PC-3 (cell line): Measurements from ENCODE around the gene FASN.

ENCODE experiments used
- CTCF ChIP-seq: fragments of 300-600 bp; sonication (generic); conservative IDR thresholded peaks from 2 replicates; pipeline ENCODE4 v1.5.1; 2017; ENCODE audit warnings: antibody characterized with exemption, low read depth, mild to moderate bottlenecking, low read length
- EZH2 ChIP-seq: fragments of 300-600 bp; sonication (generic); IDR thresholded peaks from one replicate; pipeline ENCODE4 v1.6.1; 2017; ENCODE audit warnings: antibody characterized with exemption, mild to moderate bottlenecking, low read length; ENCODE audit not compliant: unreplicated experiment

GRCh38 chr17:82080048-82080788 is 17.8 kb downstream of the FASN start:
- TF ChIP-seq EZH2 = no peak
- TF ChIP-seq CTCF = no peak
